HG02642 (cell line): ENCODE measurements around the gene AHSA1.

Source experiments
- ATAC-seq: cut with Tn5 transposase; IDR thresholded peaks from one replicate; pipeline ENCODE4 v1.9.1; 2021; ENCODE audit warnings: mild to moderate bottlenecking; ENCODE audit not compliant: unreplicated experiment, poor library complexity

The AHSA1 gene

GRCh38 chr14:77507762-77508161, 49.9 kb downstream of the AHSA1 start:
- no peak for ATAC-seq

GRCh38 chr14:77508249-77508648, 50.4 kb downstream of the AHSA1 start:
- ATAC-seq, result no peak

- ATAC-seq, result no peak
Observed at GRCh38 chr14:77508876-77509275, 51.0 kb downstream of the AHSA1 start.

- ATAC-seq, result no peak
Observed at GRCh38 chr14:77509366-77509765, 51.5 kb downstream of the AHSA1 start.

GRCh38 chr14:77511486-77512162, 53.7 kb downstream of the AHSA1 start:
- ATAC-seq, result no peak

GRCh38 chr14:77516126-77516525, 58.2 kb downstream of the AHSA1 start:
- ATAC-seq, result no peak
